ENCODE results near the gene AGBL5.

DNA sequence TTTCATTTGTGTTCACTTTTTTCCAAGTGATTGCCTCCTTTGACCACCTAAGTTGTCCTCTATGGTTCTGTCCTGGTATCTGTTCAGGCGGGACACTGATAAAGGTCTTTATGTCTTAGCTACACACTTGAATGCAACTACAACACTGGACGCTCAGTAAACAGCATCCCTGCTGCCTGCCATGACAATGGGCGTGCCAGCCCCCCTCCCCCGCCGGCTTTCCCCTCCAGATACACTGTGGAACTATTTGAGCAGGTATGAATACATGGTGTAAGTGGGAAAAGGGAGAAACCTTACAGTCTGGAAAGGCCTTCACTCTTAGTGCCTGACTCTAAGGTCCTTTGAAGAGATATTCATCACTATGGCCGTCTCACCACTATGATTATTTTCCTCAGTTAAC, 5.7 kb downstream of the AGBL5 start:
- no peak for TF ChIP-seq POLR2AphosphoS5 (IDR thresholded peaks at IDR 0.05)
- TF ChIP-seq, protein P1, sequence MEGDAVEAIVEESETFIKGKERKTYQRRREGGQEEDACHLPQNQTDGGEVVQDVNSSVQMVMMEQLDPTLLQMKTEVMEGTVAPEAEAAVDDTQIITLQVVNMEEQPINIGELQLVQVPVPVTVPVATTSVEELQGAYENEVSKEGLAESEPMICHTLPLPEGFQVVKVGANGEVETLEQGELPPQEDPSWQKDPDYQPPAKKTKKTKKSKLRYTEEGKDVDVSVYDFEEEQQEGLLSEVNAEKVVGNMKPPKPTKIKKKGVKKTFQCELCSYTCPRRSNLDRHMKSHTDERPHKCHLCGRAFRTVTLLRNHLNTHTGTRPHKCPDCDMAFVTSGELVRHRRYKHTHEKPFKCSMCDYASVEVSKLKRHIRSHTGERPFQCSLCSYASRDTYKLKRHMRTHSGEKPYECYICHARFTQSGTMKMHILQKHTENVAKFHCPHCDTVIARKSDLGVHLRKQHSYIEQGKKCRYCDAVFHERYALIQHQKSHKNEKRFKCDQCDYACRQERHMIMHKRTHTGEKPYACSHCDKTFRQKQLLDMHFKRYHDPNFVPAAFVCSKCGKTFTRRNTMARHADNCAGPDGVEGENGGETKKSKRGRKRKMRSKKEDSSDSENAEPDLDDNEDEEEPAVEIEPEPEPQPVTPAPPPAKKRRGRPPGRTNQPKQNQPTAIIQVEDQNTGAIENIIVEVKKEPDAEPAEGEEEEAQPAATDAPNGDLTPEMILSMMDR (IDR thresholded peaks at IDR 0.05 in 8 of 11, conservative IDR thresholded peaks at IDR 0.05 in 3 of 11): no peak

Measured in spleen (tissue), 7 donors.